GM23338 (cell line): ENCODE results near the gene SLC7A5.

Experiments
- CREB1 ChIP-seq: fragments of 250-450 bp; sonication (Bioruptor Pico); IDR thresholded peaks from 2 replicates; pipeline ENCODE4 v1.5.0; 2020; ENCODE audit warnings: low read depth, mild to moderate bottlenecking, moderate library complexity
- CTCF ChIP-seq, 2 experiments: fragments of 200-600 bp in 1 of 2; sonication (generic) in 1 of 2; conservative IDR thresholded peaks; 2 replicates each; pipeline versions ENCODE4 v1.5.1 to v1.6.1; 2016 to 2017; ENCODE audit warnings: antibody characterized with exemption in 2 of 2, low read depth in 2 of 2, mild to moderate bottlenecking in 2 of 2, moderate library complexity in 1 of 2
- EZH2 ChIP-seq: fragments of 200-600 bp; sonication (generic); IDR thresholded peaks from one replicate; pipeline ENCODE4 v1.8.0; 2017; ENCODE audit warnings: antibody characterized with exemption, mild to moderate bottlenecking, low read depth; ENCODE audit not compliant: unreplicated experiment
- EZH2phosphoT487 ChIP-seq: fragments of 200-600 bp; sonication (generic); IDR thresholded peaks from one replicate; pipeline ENCODE4 v1.8.1; 2018; ENCODE audit warnings: antibody characterized with exemption; ENCODE audit not compliant: unreplicated experiment
- JUNB ChIP-seq: IDR thresholded peaks from one replicate; pipeline ENCODE4 v1.6.1; 2016; ENCODE audit warnings: antibody characterized with exemption; ENCODE audit not compliant: unreplicated experiment
- NANOG ChIP-seq: IDR thresholded peaks from 2 replicates; pipeline ENCODE4 v1.6.1; 2016; ENCODE audit warnings: antibody characterized with exemption, borderline replicate concordance
- POLR2AphosphoS5 ChIP-seq: IDR thresholded peaks from 2 replicates; pipeline ENCODE4 v1.6.1; 2016; ENCODE audit warnings: antibody characterized with exemption, low read depth
- REST ChIP-seq: IDR thresholded peaks from one replicate; pipeline ENCODE4 v1.6.1; 2018; ENCODE audit warnings: antibody characterized with exemption; ENCODE audit not compliant: unreplicated experiment
- STAT1 ChIP-seq: IDR thresholded peaks from one replicate; pipeline ENCODE4 v1.6.1; 2016; ENCODE audit warnings: antibody characterized with exemption; ENCODE audit not compliant: unreplicated experiment
- ZNF331 ChIP-seq: fragments of 250-450 bp; sonication (Bioruptor Pico); IDR thresholded peaks from 2 replicates; pipeline ENCODE4 v1.5.0; 2020; ENCODE audit warnings: low read depth, mild to moderate bottlenecking, moderate library complexity
- ZNF462 ChIP-seq: fragments of 250-450 bp; sonication (Bioruptor Pico); IDR thresholded peaks from 2 replicates; pipeline ENCODE4 v1.5.0; 2020; ENCODE audit warnings: mild to moderate bottlenecking, moderate library complexity

- no peak for TF ChIP-seq CTCF (conservative IDR thresholded peaks at IDR 0.05; ENCODE audit: low read depth in 2 of 2)
- TF ChIP-seq REST: no peak
- no peak for TF ChIP-seq STAT1
- no peak for TF ChIP-seq ZNF462
- no peak for TF ChIP-seq EZH2
- no peak for TF ChIP-seq POLR2AphosphoS5
- no peak for TF ChIP-seq ZNF331 (CRISPR knock-in tag)
- no peak for TF ChIP-seq EZH2phosphoT487
- TF ChIP-seq CREB1 (CRISPR knock-in tag): no peak
- TF ChIP-seq NANOG: no peak
- no peak for TF ChIP-seq JUNB
Measured at GRCh38 chr16:87849419-87850008, 19.8 kb downstream of the SLC7A5 start.
